GM12878 (cell line): ENCODE results near the gene TMEM250.

Source experiments
- BRCA1 ChIP-seq: IDR thresholded peaks from 2 replicates; pipeline ENCODE4 v1.6.1; 2011; ENCODE audit warnings: low read depth, low read length, improper control_type of control experiment
- CTCF ChIP-seq, 3 experiments: IDR thresholded peaks in 2 of 3; conservative IDR thresholded peaks in 1 of 3; 2 replicates each; pipeline ENCODE4 v1.5.1; 2011; ENCODE audit warnings: low read depth in 3 of 3, low read length in 3 of 3, mild to moderate bottlenecking in 3 of 3, control low read depth in 2 of 3, moderate library complexity in 2 of 3, inconsistent platforms in 1 of 3, mixed read lengths in 1 of 3; ENCODE audit not compliant: control insufficient read depth in 2 of 3, insufficient read depth in 1 of 3; ENCODE audit errors: extremely low read depth in 1 of 3
- EP300 ChIP-seq, 2 experiments: fragments of 150-350 bp in 1 of 2; IDR thresholded peaks; 2 replicates each; pipeline ENCODE4 v1.6.1; 2011 to 2012; ENCODE audit warnings: low read depth in 2 of 2, low read length in 2 of 2, borderline replicate concordance in 1 of 2, improper control_type of control experiment in 1 of 2, inconsistent platforms in 1 of 2; ENCODE audit not compliant: control insufficient read depth in 1 of 2
- FOXM1 ChIP-seq: IDR thresholded peaks from 2 replicates; pipeline ENCODE4 v1.6.1; 2012; ENCODE audit warnings: low read depth, mild to moderate bottlenecking, inconsistent platforms, low read length, moderate library complexity
- SMARCA5 ChIP-seq: fragments of 450-650 bp; IDR thresholded peaks from 2 replicates; pipeline ENCODE4 v1.6.1; 2017; ENCODE audit warnings: mild to moderate bottlenecking
- TBL1XR1 ChIP-seq: IDR thresholded peaks from 2 replicates; pipeline ENCODE4 v1.6.1; 2012; ENCODE audit warnings: low read depth, low read length, improper control_type of control experiment

GRCh38 chr9:136157477-136158265 is 39.0 kb upstream of the TMEM250 start:
- TF ChIP-seq EP300 (IDR thresholded peaks at IDR 0.05; ENCODE audit: borderline replicate concordance in 1 of 2, control insufficient read depth in 1 of 2, low read depth in 2 of 2, low read length in 2 of 2) (no peak), SMARCA5 (no peak), CTCF (IDR thresholded peaks at IDR 0.05 in 2 of 3, conservative IDR thresholded peaks at IDR 0.05 in 1 of 3; ENCODE audit: control insufficient read depth in 2 of 3, extremely low read depth in 1 of 3, insufficient read depth in 1 of 3, low read depth in 3 of 3, low read length in 3 of 3) (no peak), BRCA1 (no peak), FOXM1 (no peak), TBL1XR1 (no peak)
